A549 treated with ZK216348 at 1 μM for 4 hours (cell line): ENCODE data around the gene RBM42. TPM values are rescaled to one million over a fixed set of nuclear protein-coding genes. Genes with fewer than 3 reads are reported as not detected.

ENCODE experiments used
- total RNA-seq: library from RNA; stranded (reverse); fragments of 200-300 nt; extraction: Qiagen RNA extraction; gene quantifications from 5 replicates; pipeline ENCODE4 v1.2.3, GENCODE V29; 2022; ENCODE audit warnings: low read depth

Gene RBM42, protein sequence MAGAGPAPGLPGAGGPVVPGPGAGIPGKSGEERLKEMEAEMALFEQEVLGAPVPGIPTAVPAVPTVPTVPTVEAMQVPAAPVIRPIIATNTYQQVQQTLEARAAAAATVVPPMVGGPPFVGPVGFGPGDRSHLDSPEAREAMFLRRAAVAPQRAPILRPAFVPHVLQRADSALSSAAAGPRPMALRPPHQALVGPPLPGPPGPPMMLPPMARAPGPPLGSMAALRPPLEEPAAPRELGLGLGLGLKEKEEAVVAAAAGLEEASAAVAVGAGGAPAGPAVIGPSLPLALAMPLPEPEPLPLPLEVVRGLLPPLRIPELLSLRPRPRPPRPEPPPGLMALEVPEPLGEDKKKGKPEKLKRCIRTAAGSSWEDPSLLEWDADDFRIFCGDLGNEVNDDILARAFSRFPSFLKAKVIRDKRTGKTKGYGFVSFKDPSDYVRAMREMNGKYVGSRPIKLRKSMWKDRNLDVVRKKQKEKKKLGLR
- 125 to 206 TPM (median 199 TPM) in 5 replicates for total RNA-seq

DNA sequence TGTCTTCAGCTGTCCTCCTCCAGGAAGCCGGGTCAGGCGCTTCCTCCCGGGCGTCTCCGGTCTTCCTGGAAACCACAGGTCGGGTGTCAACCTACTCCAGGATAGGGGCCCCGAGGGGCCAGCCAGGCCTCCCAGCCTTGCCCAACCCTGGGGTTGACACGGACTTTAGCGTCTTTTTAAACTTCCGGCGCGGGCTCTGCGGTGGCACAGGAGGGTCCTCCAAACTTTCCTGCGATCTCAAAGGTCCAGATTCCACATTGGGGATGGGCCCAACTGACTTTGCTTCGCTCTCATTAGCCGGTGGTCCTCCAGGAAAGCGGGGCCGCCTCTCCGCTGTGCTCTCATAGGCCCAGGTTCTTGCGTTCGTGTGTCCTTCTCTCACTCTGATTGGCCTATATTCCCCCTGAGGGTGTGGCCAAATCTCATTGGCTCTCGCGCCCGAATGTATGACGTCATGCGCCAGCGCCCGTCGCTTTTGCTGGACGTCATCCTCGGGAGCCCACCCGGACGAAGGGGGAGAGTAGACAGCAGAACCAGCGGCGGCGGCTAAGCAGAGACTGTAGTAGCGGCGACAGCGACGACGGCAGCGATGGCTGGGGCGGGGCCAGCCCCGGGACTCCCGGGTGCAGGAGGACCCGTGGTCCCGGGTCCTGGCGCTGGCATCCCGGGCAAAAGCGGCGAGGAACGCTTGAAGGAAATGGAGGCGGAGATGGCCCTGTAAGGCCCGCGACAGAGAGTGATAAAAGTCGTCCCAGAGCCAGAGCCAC is at the start of gene RBM42:
RBM42 (plus strand) TSS at position 472 of the 767 bp plus-strand sequence; CDS start at position 590, 118 bp downstream.

DNA sequence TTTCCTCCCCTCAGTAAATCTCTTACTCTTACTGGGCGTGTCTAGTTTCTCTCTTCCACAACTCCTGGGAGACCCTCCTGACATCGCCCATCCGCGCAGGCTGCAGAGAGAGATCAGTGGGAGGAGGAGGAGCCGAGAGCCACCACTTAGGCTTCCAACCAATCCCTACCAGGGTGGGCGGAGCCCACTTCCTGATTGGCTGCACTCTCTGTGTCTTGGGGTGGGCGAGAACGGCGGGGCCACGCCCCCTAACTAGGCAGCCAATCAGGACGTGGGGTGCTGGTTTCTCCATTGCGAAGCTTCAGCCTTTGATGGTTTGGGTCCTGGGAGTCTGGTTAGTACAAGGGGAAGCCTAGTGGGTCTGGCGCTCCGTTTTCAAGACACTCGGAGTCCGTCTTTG is 43.0 kb upstream of the RBM42 start, which contains the start of gene PMIS2:
PMIS2 (plus strand) TSS at position 326 of the 400 bp plus-strand sequence. CDS start 87 bp downstream, outside the sequence.

DNA sequence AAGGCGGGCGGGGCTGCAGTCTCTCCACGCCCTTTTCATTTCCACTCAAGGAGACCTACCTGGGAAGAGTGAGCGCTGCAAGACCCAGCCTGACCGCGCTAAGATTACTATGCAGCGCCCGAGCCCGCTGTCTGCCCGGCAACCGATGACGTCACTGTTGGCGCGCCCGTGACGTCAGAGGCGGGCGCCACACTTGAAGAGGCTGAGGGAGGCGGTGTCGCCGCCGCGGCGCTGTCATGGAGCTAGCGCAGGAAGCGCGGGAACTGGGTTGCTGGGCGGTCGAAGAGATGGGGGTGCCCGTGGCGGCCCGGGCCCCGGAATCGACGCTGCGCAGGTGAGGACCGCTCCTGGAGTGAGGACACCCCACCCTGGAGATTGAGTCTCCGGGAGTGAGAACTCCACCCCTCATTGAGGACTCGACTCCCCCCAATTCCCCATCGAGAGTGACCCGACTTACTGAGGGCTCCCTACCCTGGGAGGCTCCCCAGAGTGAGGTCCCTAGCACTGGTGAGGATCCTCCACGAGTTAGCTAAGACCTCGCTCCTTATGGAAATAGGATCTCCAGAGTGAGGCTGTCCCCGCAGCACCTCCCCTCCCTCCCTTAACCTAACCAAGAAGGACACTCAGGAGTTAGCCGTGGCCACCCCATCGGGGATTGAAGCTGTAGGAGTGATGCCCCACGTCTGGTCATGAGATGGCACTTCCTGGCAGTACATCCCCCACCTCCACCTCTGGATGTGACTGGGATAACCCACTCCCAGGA is 16.1 kb upstream of the RBM42 start, which contains the start of gene HAUS5:
HAUS5 (plus strand) TSS at position 177 of the 763 bp plus-strand sequence; CDS start at position 237, 60 bp downstream.

DNA sequence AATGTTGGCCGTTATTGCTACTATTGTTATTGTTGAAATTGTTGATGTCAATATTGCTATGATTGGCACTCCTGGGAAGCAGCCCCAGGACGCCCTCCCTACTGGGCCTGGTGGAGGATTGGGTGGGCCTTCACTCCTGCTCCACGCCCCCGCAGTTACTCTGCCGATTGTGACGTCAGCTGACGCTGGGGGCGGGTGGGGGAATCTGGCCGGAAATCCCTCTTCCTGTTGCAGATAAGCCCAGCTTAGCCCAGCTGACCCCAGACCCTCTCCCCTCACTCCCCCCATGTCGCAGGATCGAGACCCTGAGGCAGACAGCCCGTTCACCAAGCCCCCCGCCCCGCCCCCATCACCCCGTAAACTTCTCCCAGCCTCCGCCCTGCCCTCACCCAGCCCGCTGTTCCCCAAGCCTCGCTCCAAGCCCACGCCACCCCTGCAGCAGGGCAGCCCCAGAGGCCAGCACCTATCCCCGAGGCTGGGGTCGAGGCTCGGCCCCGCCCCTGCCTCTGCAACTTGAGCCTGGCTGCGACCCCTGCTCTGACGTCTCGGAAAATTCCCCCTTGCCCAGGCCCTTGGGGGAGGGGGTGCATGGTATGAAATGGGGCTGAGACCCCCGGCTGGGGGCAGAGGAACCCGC is 12.8 kb downstream of the RBM42 start, which contains the start of gene ETV2:
ETV2 (plus strand) TSS at position 231 of the 637 bp plus-strand sequence. CDS start 716 bp downstream, outside the sequence.

DNA sequence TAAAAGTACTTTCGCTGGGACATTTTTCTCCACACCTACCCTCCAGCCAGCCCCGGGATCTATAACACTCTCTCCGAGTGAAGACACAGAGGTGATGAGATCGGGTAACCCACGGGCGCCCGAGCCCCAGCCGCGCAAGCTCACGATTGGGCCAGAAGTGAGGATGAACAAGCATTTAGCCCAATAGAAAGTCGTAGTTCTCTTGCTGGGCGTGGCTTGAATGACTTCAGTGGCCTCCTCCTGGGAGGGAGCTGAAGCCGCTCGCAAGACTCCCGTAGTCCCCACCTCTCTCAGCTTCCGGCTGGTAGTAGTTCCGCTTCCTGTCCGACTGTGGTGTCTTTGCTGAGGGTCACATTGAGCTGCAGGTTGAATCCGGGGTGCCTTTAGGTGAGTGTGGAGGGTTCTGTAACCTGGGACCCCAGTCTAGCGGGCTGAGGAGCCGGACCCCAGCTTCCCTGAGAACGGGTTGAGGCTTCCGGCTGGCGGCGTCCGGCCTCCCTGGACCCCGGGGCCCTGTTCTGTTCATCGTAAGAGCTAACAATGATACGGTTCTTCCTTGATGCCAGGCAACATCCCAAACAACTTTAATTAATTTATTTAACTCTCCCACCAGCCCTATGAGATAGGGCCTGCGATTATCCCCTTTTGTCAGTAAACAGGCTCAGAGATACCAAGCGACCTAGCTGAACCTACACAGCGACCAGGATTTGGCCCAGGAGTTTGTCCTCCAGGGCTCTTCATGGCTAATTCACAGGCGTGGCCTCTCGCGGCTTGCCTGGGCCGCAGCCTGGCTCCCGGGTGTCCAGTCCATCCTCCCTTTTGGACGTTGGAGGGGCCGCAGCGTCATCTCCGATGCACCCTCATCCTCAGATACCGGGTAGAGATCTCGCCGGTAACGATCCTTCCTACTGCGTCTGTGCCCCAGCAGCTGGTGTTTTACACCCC is 19.5 kb downstream of the RBM42 start, which contains the start of gene COX6B1:
COX6B1 (plus strand) TSS at position 307 of the 945 bp plus-strand sequence. CDS start 2,921 bp downstream, outside the sequence.

DNA sequence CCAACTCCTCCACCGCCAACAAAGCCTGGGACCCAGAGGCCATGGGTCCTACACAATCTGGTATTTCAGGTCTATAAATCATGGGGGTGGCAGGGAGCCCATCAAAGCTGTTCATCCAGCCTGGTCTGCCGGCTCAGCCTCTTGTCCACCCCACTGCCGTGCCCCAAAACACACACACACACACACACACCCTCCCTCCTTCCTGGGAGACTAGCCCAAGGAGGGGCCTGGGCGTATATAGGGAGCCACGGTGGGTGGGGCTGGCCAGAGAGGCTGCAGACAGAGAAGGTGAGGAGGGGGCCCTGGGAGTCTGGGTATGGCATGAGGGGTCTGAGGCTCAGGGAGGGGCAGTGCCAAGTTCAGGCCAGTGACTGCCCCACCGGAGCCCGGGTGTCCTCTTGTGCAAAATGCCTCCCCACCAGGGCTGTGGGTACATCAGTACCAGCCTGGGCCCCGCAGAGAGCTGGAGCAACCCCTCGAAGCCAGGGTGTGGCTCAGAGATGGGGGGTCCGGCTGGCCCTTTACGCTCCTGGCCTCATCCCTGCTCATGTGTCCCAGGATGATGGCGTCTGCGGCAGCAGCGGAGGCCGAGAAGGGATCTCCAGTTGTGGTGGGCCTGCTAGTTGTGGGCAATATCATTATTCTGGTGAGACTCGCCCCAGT is 37.5 kb downstream of the RBM42 start, which contains the start of gene UPK1A:
UPK1A (plus strand) TSS at position 267 of the 663 bp plus-strand sequence; CDS start at position 563, 296 bp downstream.

Other genes with a start within 250 kb of the RBM42 start
- gene FFAR2, start 180.8 kb upstream of the RBM42 start, total RNA-seq: not detected in 5 replicates
- not detected in 5 replicates for gene KRTDAP, start 138.6 kb upstream of the RBM42 start, total RNA-seq
- gene DMKN, start 115.4 kb upstream of the RBM42 start, total RNA-seq: 26.7 to 44.3 TPM (median 38.3 TPM) in 5 replicates
- gene SBSN, start 100.7 kb upstream of the RBM42 start, total RNA-seq: 2.6 to 4.4 TPM (median 3.2 TPM) in 5 replicates
- not detected in 5 replicates for gene GAPDHS, start 95.6 kb upstream of the RBM42 start, total RNA-seq
- 321 to 437 TPM (median 432 TPM) in 5 replicates for gene TMEM147, start 83.4 kb upstream of the RBM42 start, total RNA-seq
- gene ATP4A, start 65.4 kb upstream of the RBM42 start, total RNA-seq: not detected in 5 replicates
- not detected in 5 replicates for gene PMIS2, start 42.9 kb upstream of the RBM42 start, total RNA-seq
- 10.7 to 19.3 TPM (median 15.2 TPM) in 5 replicates for gene HAUS5, start 16.3 kb upstream of the RBM42 start, total RNA-seq
- gene ETV2, start 12.7 kb downstream of the RBM42 start, total RNA-seq: 1.1 to 3.1 TPM (median 2.7 TPM) in 5 replicates
- gene COX6B1, start 19.3 kb downstream of the RBM42 start, total RNA-seq: 1,241 to 1,697 TPM (median 1,334 TPM) in 5 replicates
- 0.46 to 1.2 TPM (median 0.71 TPM) in 5 replicates for gene UPK1A, start 37.5 kb downstream of the RBM42 start, total RNA-seq
- not detected in 5 replicates for gene ZBTB32, start 75.5 kb downstream of the RBM42 start, total RNA-seq
- 37.3 to 66.3 TPM (median 62.5 TPM) in 5 replicates for gene KMT2B, start 89.0 kb downstream of the RBM42 start, total RNA-seq
- 11.8 to 15.8 TPM (median 12.5 TPM) in 5 replicates for gene IGFLR1, start 113.4 kb downstream of the RBM42 start, total RNA-seq
- gene U2AF1L4, start 116.4 kb downstream of the RBM42 start, total RNA-seq: 23.9 to 34.9 TPM (median 27.6 TPM) in 5 replicates
- 243 to 320 TPM (median 282 TPM) in 5 replicates for gene PSENEN, start 116.6 kb downstream of the RBM42 start, total RNA-seq
- 21.9 to 27.2 TPM (median 23.2 TPM) in 5 replicates for gene LIN37, start 119.5 kb downstream of the RBM42 start, total RNA-seq
- gene HSPB6, start 128.0 kb downstream of the RBM42 start, total RNA-seq: 0.15 to 0.33 TPM (median 0.25 TPM) in 5 replicates
- 25.9 to 31.4 TPM (median 30.7 TPM) in 5 replicates for gene PROSER3, start 129.1 kb downstream of the RBM42 start, total RNA-seq
- 3.3 to 8.9 TPM (median 8.1 TPM) in 5 replicates for gene ARHGAP33, start 146.5 kb downstream of the RBM42 start, total RNA-seq
- gene PRODH2, start 183.8 kb downstream of the RBM42 start, total RNA-seq: 0.13 to 0.52 TPM (median 0.38 TPM) in 5 replicates
- gene NPHS1, start 223.5 kb downstream of the RBM42 start, total RNA-seq: 0.24 to 0.84 TPM (median 0.44 TPM) in 5 replicates
- 0.24 to 0.70 TPM (median 0.52 TPM) in 5 replicates for gene KIRREL2, start 227.9 kb downstream of the RBM42 start, total RNA-seq
- gene APLP1, start 239.5 kb downstream of the RBM42 start, total RNA-seq: 72.6 to 97.1 TPM (median 93.4 TPM) in 5 replicates